HG02973 (cell line): Measurements from ENCODE around the gene SART3.
"Not testable (repeated sequence)": the region's sequence is repeated elsewhere in the genome, so short reads cannot be mapped to it uniquely, and the experiment has no call there.

Experiments
- ATAC-seq: cut with Tn5 transposase; IDR thresholded peaks from one replicate; pipeline ENCODE4 v1.9.1; 2021; ENCODE audit warnings: moderate library complexity; ENCODE audit not compliant: unreplicated experiment

SART3 gene

GRCh38 chr12:108565976-108566375 lies 5.0 kb upstream of the SART3 start:
- no peak for ATAC-seq

DNA sequence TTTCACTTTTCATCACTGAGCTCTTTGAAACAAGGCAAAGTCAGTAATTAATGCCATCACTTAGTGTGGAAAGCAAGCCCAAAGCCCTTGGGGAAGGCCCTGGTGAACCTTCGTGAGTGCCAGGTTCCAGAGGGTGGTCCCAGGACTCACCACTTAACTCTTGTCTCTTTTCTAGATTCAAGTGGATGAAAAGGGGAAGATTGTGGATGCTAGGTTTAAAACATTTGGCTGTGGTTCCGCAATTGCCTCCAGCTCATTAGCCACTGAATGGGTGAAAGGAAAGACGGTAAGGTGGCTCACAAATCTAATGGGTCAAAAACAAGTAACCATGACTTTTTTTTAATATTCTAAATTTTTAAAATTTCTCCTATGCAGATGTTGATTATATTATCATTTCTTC lies 4.2 kb upstream of the SART3 start:
- no peak for ATAC-seq

DNA sequence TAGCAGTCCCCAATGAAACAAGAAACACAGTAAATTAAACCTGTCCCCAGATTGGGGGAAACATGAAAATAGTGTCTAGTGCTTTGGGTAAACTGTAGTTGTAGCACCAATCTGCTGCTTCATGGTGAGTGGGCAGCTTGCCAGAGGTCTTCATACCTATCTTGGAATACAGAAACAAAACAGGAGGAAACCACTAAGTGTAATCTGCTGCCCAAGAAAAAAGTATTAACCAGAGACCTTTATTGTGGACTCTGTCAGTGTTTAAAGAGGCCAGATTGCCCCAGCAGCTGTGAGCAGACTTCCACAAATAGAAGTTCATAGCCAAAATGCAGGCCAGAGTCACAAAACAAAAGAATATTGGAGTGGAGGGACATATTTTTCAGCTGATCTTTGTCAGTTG lies 3.8 kb upstream of the SART3 start:
- ATAC-seq: no peak

- no peak for ATAC-seq
Measured at GRCh38 chr12:108563804-108564151, 2.8 kb upstream of the SART3 start.

GRCh38 chr12:108563136-108563803 lies 2.3 kb upstream of the SART3 start:
- peak; percentile 33 for ATAC-seq

DNA sequence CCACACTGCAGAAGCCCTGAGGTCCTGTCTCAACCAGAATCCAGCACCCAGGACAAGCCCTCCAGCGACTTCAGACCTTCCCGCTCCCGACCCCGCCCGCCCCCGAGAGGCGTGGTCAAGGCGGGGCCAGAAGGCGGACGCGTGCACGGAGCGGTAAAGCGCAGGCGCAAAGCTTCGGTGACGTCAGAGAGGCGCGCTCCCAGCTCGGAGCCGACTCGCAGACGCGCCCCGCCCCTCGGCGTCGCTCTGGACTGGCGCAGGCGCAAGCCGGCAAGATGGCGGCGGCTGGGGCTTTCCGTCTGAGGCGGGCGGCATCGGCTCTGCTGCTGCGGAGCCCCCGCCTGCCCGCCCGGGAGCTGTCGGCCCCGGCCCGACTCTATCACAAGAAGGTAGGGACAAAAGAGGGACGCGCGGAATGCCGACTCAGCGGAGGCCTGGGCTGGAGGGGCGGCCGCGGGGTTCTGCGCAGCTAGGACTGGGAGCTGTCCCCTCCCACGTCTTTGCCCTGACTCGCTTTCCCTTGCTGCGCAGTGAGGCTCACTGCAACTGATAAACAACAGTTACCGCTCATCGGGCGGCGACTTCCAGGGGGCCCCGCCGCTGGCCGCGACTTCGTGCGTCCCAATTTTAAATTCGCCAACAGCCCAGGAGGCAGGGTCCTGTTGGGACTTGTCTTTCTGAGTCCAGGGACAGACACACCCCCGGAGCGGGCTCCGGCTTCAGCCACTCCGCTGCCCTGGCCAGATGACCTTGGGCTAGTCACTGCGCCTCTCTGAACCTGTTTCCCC lies 1.6 kb upstream of the SART3 start, which contains the start of gene ISCU:
TSS of gene ISCU (plus strand) at position 249 of the 788 bp plus-strand sequence. CDS start at position 276, 27 bp downstream.
- ATAC-seq: peak; percentile 41

DNA sequence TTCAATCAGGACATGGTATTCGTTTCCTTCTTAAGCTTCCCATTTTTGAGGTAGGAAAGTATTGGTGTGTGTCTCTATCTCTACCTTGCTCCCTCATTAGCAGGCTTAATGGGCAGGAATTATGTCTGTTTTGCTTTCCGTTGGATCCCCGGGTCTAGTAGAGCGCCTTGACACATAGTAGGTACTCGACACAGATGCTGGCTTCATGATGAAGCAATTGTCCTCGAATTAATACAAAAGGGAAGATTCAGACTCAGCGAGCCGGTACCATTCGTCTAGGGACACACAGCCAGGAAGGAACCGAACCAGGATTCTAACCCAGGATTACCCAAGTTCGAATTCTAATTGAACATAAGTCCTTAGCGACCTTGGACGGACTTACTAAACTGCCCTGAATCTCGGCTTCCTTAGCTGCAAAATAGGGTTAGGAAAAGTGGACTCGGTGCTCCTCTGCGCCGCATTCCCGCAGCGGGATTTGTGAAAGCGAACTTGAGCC lies 927 bp upstream of the SART3 start:
- ATAC-seq: no peak

DNA sequence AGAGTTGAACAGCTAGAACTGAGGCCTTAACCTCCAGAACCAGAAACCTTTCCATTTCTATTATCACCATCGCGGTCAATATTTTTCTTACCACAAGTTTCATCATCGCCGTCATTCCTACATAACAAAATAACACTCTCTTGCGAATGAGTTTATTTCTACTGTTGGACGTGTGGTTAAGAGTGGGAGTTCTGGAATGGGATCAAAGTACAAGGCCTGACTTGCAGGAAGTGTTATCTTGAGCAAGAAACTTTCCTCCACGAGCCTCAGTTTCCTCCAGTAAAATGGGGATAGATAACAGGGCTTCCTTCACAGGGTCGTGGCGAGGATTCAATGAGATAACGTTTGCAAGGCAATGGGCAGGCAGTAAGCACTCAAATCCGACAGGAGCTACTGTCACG lies 652 bp downstream of the SART3 start:
- ATAC-seq: no peak

GRCh38 chr12:108559748-108560147 lies 1.2 kb downstream of the SART3 start:
- ATAC-seq: no peak

DNA sequence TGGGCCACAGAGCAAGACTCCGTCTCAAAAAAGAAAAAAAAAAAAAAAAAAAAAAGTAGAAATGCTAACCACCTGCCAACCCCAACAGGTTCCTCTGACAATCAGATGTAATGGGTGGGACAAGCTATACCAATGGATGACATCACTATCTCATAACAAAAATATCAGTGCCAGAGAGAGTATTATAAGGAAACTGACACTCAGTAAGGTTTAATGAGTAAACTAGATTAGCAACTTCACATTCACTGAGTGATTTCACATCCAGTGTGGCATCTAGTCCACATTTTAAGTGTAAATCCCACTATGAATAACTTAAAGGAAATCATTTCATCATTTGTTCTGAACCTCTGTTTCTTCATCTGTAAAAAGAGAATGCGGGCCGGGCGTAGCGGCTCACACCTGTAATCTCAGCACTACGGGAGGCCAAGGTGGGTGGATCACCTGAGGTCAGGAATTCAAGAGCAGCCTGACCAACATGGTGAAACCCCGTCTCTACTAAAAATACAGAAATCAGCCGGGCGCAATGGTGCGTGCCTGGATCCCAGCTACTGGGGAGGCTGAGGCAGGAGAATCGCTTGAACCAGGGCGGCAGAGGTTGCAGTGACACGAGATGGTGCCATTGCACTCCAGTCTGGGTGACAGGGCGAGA lies 1.8 kb downstream of the SART3 start:
- ATAC-seq: no peak

GRCh38 chr12:108555383-108555782 lies 5.6 kb downstream of the SART3 start:
- ATAC-seq: not testable (repeated sequence)

DNA sequence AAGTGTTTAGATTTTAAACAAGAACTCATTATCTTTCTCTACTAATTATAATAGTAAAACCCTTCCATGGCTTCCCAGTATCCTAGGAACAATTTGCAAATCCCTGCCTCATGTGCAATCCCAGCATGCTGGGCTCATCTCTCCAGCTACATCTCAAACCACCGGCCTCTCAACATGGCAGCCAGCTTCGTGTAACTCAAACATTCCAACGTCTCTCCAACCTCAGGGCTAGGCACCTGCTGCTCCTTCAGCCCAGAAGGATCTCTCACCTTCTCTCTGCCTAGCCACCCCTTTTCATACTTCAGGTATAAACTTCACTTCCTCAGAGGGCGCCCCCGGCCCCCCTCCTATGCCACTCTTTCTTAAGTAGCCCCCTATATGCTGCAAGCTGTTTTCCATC lies 7.2 kb downstream of the SART3 start:
- no peak for ATAC-seq

- no peak for ATAC-seq
Measured at GRCh38 chr12:108551535-108551934, 9.4 kb downstream of the SART3 start.

GRCh38 chr12:108548954-108549521 lies 11.9 kb downstream of the SART3 start:
- no peak for ATAC-seq

DNA sequence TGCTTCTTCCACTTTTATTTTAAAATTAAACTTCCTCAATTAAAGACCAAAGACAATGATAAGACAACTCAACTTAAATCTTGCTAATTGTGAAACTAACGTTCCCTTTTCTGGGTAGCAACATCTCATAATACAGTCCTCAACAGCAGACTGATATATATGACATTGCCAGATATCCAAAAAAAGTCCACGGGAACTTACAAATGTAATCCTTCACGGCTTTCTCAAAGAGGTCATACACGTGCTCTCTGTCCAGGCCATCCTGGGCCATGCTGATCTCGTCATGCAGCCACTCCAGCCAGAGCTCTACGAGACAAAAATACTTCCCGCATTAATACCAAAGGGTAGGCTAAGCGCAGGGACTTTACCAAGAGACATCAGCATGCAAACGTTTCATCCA lies 13.3 kb downstream of the SART3 start:
- no peak for ATAC-seq

DNA sequence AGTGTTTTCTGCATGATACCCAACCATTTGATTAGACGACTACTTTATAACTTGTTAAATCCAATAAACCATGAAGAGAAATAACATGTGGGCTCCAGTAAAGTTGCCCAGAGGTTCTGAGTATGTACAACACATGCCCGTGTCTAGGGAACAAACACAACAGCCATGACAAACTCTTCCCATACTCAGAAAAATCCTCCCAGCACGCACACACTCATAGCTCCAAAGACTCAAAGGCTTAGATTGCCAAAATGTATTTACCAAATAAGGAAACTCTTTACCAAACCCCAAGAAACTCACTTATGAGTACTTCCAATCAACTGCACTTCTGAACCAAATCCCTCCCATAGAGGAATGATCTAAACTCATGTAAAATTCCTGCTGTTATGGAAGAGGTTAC lies 17.3 kb downstream of the SART3 start:
- ATAC-seq: no peak

- no peak for ATAC-seq
Measured at GRCh38 chr12:108542320-108542719, 18.7 kb downstream of the SART3 start.

DNA sequence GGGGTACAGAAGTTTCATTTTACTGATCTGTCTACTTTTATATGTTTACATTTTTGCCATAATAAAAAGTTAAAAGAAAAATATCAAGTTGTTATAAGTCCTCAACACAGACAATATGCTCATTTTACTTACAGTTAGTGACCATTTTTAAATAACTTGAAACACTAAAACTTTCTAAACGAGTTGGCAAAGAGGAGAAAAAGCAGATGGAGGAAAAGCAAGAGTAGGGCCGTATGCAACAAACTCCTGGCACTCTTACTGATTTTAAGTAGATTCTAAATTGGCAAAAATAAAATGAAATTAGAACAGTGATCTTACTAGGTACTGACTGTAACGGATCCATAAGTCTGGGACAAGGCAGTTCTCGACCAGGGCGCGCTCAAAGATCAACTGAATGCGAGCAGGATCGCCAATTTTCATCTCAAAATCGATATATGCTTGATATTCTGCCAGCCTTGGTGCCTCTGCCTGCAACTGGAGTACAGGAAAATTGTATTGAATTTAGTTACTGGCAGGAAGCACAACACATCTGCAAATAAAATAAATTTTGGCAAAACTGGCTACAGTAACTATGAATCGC lies 22.3 kb downstream of the SART3 start:
- no peak for ATAC-seq

- ATAC-seq: no peak
Measured at GRCh38 chr12:108538146-108538545, 22.8 kb downstream of the SART3 start.

GRCh38 chr12:108531929-108532848 lies 28.8 kb downstream of the SART3 start:
- ATAC-seq: no peak
